HG03575 (cell line): ENCODE results near the gene MARK3.

ENCODE experiments used
- ATAC-seq: cut with Tn5 transposase; IDR thresholded peaks from one replicate; pipeline ENCODE4 v1.9.1; 2021; ENCODE audit not compliant: unreplicated experiment, insufficient number of reproducible peaks, low FRiP score; ENCODE audit errors: extremely low read depth

MARK3 gene

DNA sequence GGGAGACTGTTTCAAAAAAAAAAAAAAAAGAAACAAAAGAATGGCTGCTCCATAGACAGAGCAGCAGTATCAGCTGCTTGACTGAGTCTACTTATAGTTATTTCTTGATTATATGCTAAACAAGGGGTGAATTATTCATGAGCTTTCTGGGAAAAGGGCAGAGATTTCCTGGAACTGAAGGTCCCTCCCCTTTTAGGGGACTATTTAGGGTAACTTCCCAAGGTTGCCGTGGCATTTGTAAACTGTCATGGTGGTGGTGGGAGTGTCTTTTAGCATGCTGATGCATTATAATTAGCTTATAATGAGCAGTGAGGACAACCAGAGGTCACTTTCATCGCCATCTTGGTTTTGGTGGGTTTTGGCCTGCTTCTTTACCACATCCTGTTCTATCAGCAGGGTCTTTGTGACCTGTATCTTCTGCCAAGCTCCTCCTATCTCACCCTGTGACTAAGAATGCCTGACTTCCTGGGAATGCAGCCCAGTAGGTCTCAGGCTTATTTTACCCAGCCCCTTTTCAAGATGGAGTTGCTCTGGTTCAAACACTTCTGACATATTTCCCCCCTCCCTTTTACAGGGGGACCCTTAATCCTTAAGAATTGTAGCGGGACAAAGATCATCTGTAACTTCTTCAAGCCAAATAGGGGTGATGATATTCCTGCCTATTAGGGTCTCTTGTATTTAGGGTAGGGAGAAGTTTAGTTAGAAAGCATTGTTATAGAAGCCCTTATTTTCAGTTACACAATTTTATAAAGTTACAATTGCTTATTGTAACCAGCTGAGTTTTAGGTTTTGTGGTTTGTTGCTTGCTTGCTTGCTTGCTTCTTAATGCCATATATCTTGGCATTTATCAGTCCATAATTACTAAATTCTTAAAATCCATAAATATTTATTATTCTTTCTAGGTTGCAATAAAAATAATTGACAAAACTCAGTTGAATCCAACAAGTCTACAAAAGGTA is 42.5 kb downstream of the MARK3 start:
- no peak for ATAC-seq

DNA sequence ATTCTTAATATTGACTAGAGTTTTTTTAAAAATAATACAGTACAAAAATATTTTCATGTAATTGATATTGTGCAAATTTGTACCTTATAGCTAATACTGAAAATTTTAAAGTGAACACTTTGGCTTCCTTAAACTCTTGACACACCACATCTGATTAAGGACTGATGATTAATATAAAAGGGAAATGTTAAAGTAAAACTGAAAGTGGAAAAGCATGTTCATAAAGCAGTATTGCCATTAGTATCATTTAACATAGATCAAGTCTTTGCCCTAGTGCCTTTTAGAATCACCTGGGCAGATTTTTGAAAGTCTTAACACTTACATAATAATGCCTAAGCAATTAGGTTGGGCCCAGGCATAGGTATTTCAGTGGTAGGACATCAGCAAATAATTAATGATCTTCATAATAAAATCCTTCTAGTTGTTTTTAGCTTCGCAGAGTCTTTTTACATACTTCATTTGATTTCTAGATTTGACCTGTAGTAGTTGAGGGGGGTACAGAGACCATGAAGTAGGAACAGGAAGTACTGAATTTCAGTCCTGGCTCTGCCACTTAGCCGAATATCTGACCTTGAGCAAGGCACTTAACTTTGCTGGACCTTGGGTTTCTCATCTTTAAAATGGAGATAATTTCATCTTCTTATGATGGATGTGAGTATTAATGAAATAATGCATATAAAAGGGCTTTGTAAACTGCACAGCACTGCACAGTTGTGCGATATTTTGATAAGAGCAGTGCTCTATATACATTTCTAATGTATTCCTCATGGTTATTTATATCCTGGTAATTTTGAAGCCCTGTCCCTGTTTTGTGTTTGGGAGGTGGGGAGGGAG is 43.7 kb downstream of the MARK3 start:
- no peak for ATAC-seq

DNA sequence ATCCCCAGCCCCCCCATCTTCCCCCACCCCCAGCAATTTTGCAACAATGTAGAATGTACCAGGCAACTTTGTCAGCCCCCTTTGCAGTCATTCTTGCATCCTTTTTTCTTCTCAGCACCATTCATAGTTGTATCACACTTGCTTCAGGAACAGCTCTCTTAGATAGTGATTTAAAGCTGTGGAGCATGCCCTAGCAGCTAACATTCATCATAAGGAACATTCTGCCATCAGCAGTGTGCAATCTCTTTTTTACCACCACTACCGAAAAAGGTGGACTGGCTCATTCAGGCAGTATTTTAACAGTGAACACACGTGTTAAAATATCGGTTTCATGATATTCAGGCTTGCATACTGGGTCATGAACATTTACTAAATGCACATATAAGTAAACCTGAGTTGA is 45.1 kb downstream of the MARK3 start:
- no peak for ATAC-seq

DNA sequence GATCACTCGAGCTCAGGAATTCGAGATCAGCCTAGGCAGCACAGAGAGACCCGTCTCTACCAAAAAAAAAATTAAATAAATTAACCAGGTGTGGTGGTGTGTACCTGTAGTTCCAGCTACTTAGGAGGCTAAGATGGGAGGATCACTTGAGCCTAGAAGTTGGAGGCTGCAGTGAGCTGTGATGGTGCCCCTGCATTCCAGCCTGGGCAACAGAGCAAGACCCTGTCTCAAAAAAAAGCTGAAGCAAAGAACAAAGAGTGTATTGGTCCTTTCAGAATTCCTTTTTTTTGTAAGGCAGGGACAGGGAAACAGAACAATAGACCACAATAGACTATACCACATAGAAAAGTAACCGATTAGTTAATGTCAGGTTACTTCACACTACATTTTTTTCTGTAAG is 47.4 kb downstream of the MARK3 start:
- ATAC-seq, result no peak

DNA sequence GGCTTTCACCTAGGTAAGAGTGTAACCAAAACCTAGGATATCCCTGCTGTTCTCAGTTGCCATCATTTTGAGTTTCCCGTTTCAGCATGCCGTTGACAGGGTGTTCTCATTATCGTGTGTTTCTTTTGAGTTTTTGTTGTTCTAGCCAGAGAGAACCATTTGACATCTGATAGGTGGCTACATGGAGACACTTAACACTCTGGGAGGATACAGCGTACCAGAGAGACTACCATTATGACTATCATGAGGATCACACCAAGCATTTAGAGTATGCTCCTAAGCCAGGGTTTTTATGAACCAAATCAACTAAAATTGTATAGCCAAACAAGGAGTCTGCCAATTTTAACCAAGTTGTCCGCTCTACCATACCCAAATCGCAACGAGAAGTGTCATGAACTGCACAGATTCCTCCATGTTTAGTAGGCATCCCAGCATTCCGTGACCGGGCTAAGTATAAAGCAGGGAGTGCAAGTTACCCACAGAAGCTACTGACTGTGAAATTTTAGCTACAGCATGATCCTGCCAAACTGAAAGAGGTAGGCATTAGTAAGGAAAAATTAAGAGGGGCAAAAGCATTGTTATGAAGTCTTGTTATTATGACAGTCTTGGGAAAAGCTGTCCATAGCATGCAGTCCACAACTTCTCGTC is 48.8 kb downstream of the MARK3 start:
- no peak for ATAC-seq

DNA sequence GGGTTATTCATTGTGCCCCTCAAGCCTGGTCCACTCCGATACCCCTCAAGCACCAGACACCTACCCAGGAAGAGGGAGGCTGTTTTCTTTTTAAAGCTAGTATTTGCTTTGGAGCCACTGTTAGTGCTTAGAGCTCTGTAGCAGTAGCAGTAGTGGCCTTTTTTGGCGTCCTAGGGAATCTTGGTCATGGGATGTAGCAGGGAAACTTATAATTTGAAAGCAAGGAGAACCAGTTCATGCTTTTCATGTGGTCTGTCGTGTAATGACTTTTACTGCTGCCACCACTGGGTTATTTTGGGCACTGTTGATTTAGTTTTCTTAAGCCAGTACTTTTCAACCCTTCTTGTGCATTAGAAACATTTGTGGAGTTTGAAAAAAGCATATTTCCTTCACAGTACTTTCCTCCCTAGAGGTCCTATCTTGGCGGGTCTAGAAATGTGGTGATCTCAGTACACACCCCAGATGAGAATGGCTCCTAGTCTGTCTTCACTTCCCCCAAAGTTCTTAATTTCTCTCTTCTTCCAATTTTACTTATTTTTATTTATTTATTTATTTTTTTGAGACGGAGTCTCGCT is 49.7 kb downstream of the MARK3 start:
- ATAC-seq, result no peak

DNA sequence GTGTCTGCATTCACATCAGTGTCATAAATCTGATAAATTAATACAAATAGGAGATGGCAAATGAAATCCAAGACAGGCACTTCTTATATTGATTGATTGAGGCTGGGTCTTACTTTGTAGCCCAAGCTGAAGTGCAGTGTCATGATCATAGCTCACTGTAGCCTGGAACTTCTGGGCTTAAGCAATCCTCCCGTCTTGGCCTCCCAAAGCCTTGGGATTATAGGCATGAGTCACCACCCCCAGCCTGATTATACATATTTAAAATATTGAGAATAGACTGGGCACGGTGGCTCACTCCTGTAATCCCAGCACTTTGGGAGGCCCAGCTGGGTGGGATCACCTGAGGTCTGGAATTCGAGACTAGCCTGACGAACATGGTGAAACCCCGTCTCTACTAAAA is 51.3 kb downstream of the MARK3 start:
- no peak for ATAC-seq

DNA sequence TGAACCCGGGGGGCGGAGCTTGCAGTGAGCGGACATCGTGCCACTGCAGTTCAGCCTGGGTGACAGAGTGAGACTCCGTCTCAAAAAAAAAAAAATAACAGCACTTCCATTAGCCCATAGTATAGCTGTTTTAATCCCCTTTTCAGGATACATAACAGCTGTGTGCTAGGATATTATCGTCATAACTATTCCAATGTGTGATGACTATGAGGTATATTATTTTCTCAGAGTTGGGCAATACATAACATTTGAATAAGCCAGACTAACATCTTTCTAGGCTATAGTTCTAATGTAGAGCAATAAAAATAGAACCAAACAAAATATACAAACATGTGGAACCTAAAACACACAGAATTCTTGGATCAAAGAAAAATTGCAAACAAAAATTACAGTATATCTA is 57.1 kb downstream of the MARK3 start:
- ATAC-seq, result no peak

DNA sequence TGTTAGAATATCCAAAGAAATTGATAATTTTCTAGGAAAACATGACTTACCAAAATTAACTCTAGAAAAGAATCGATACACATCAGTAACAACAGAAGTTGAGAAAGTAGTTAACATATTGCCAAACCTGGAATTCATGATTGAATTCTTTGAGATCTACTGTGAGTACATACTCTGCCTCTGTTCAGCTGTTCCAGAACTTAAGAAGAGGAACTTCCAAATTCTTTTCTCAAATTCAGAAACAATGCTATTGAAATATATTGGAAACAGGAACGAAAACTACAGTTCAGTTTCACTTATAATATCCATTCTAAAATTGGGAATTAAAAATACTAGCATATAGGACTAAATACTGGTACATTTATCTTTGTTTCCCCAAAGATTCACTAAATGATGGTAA is 57.9 kb downstream of the MARK3 start:
- no peak for ATAC-seq

DNA sequence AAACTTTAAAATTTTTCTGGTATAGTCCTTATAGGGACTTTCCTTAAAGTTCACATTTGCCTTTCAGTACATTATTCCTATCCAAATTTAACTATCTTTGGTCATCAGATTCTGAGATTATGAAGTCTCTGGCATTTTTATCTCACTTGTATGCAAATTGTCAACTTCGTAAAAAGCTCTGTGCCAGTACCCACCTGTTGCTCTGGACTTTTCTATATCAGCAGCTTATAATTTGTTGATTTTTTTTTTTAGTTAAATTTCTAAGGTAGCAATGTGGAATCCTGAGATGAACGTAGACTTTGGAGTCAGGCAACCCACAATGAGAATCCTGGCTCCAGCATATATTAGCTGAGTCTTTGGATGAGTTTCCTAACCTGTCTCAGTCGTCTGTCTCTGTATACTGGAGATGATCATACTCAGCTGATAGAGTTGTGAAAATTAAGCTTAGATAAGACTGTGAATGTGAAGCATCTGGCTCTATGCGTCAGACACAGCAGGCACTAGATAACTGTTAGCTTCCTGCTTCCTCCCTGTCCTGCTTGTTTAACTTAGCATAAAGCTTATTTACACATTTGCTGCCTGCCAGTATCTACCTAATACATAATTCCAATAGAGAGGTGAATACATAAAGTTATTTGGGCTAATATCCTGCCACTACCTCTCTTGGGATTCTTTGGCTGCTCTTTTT is 59.8 kb downstream of the MARK3 start:
- no peak for ATAC-seq

DNA sequence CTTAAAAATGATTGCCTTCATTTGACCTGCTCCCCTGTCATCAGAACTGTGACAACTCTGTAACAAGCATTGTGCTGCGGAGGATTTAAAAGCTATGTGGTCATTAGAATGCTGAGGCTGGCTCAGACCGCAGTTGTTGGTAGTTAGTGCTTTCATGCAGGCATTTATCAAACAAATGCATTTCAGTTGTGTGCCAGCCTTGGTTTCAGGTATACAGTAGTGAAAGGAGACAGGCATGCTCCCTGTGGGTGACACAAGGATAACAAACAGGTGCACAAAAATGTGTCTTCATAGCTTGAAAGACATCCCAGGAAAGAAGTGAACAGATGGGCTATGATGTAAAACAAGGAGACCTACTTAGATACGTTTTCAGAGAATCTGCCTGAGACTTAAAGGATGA is 60.6 kb downstream of the MARK3 start:
- ATAC-seq, result no peak

DNA sequence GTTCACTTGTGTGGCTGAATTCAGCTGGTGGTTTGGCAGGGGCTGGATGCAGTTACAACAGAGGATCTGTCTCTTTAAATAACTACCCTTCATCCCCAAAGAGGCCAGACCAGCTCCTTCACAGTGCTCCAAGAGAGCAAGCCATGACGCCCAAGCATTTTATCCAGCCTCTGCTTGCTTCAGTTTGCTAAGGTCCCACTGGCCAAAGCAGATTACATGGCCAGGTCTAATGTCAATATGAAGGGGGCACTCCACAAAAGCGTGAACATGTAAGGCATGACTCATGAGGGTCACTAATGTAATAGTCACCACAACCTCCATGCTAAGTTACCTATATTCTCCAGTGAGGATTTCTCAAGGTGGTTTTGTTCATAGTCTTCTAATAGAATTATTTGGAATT is 62.9 kb downstream of the MARK3 start:
- no peak for ATAC-seq

DNA sequence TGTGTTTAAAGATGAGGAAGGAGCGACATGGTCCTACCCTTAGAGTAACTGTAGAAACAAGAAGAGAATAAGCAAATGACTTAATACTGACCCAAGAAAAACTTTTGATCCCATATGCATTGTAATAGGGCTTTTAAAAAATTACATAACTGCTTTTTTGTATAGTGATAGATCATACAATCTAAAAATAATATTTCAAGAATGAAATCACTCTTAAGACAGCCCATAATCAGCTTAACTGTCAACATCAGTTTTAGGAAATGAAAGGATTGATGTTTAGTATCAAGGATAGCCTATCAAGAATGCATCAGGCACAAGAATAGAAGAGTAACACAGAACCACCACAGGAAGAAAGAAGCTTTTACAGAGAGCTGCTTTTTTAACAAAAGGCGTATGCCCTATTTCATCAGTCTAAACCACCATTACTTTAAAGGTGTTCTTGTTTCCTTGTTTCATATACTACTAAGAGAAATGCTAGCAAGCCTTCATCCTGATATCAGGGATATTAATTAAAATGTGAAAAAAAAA is 64.5 kb downstream of the MARK3 start:
- no peak for ATAC-seq

DNA sequence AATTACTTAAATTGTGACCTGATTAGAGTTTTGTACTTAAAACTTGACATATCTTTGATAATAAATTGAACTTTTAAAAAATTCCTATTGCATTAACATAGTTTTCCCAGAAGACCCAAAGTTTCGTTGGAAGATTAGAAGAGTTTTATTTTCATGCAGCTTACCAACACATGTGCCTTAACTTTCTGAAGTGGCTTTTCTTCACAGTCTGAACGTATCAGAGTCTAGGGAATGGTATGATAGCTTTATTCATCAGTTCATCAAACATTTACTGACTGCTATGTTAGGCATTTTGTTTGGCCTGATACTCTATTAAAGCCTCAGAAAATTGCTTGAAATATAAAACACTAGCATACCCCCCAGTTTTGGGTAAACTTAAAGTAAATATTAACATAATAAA is 65.2 kb downstream of the MARK3 start:
- ATAC-seq, result no peak

DNA sequence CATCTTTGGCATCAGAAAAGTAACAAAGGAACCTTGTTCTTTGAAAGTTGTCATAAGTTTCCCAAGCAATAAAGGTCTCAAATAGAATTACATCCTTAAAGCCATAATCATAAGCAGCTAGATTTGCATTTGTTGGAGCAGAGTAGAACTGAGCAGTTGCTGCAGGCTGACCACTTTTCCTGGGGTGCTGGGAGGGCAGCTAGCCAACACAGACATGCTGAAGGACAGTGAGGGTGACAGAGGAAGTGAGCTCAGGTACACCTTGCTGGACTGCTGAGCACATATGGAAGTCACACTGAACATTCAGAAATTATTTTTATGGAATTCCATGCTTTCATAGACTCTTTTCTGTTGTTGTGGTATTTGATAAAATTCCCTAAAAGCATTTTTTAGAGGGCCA is 66.2 kb downstream of the MARK3 start:
- no peak for ATAC-seq

DNA sequence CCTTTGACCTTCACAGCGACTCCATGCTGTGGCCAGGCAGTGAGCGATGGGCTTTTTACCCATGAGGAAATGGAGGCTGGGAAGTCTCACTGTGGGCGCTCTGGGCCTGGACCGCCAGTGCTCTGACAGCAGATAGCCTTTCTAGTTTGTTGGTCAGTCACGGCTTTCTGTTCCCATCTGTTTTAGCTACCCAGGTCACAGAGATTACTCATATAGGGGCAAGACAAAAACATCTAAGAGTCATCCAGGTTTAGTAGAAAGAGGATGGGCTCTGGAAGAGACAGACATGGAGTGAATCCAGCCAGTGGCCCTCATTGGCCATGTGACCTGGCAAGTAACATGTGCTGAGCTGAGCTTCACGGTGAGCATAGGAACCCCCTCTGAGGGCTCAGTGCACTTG is 68.6 kb downstream of the MARK3 start:
- ATAC-seq, result no peak

DNA sequence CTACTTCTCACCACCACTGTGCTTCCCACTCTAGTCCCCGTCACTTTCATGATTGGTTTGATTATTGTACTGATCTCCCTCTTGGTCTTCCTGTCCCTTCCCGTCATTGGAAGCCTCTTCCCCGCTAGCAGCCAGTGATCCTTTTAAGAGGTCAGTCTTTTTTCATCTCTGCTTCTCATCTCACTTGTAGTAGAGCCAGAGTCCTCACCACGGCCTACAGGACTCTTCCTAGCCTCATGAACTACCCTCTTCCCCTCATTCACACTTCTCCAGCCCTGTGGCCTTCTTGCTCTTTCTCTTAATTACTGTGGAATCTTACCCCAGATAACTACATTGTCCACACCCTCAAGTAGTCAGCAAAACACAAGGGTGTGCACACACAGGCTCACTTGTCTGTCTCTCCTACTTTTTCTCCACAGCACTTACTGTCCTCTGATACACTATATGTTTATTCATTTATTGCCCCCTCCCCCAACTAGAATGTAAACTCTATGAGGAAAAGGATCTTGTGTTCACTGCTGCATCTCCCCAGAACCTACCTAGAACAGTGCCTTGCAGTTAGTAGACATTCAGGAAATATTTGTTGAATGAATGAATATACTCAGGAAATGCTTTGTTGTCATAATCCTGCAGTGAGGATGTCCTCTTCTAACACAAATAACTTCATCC is 71.1 kb downstream of the MARK3 start:
- ATAC-seq, result no peak

DNA sequence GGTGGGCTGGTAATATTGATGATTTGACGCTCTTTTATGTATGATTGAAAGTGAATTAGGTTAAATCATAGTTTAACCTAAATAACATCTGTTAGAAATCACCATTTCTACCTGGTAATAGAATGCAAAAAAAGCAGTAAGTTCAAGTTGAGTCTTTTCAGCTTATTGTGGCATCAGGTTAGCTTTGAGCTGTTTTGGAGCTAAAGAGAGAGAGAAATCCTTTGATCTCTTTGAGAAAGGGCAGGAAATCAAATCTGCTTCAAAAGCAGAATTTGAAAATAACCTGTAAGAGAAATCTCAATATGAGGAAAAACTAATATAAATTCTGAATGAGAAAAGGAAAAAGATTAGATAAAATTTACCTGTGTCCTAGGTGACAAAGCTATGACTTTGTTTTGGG is 75.2 kb downstream of the MARK3 start:
- no peak for ATAC-seq
